Gastrocnemius medialis (tissue), 4 donors: ENCODE data around the gene CDKN2AIPNL.

Source experiments
- POLR2A ChIP-seq, 2 donors: fragments of 450-650 bp; IDR thresholded peaks; one replicate each; pipeline ENCODE4 v1.6.1; 2017; ENCODE audit warnings: antibody characterized with exemption in 2 of 2, mild to moderate bottlenecking in 2 of 2, moderate library complexity in 2 of 2
- TF ChIP-seq, protein P1 (sequence below), 5 experiments: fragments of 450-650 bp in 3 of 5; fragments of 200-600 bp in 2 of 5; sonication (generic) in 2 of 5; IDR thresholded peaks in 4 of 5; conservative IDR thresholded peaks in 1 of 5; 1 replicate in 4 of 5; 2 replicates in 1 of 5; pipeline ENCODE4 v1.5.1; 2016 to 2019; ENCODE audit warnings: antibody characterized with exemption in 5 of 5, mild to moderate bottlenecking in 3 of 5, moderate library complexity in 3 of 5

DNA sequence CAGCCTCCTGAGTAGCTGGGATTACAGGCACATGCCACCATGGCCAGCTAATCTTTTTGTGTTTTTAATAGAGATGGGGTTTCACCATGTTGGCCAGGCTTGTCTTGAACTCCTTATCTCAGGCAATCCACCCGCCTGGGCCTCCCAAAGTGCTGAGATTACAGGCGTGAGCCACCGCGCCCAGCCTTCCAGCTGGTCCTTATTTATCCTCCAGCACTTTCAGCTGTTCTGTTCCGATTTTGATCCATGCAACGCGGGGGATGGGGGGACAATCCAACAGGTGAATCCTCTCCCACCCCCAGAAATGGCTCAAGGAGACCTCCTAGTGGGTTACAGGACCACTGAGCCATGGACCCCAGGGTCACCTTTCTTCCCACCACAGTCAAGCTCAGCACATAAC lies 14.7 kb upstream of the CDKN2AIPNL start:
- TF ChIP-seq, protein P1, sequence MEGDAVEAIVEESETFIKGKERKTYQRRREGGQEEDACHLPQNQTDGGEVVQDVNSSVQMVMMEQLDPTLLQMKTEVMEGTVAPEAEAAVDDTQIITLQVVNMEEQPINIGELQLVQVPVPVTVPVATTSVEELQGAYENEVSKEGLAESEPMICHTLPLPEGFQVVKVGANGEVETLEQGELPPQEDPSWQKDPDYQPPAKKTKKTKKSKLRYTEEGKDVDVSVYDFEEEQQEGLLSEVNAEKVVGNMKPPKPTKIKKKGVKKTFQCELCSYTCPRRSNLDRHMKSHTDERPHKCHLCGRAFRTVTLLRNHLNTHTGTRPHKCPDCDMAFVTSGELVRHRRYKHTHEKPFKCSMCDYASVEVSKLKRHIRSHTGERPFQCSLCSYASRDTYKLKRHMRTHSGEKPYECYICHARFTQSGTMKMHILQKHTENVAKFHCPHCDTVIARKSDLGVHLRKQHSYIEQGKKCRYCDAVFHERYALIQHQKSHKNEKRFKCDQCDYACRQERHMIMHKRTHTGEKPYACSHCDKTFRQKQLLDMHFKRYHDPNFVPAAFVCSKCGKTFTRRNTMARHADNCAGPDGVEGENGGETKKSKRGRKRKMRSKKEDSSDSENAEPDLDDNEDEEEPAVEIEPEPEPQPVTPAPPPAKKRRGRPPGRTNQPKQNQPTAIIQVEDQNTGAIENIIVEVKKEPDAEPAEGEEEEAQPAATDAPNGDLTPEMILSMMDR (IDR thresholded peaks at IDR 0.05 in 4 of 5, conservative IDR thresholded peaks at IDR 0.05 in 1 of 5): no peak
- no peak for TF ChIP-seq POLR2A (IDR thresholded peaks at IDR 0.05)
